HG02840 (cell line): ENCODE results near the gene IFT81.

Experiments
- ATAC-seq: cut with Tn5 transposase; IDR thresholded peaks from one replicate; pipeline ENCODE4 v1.9.1; 2021; ENCODE audit warnings: mild to moderate bottlenecking, moderate library complexity, moderate number of reproducible peaks; ENCODE audit not compliant: unreplicated experiment, low FRiP score

IFT81 gene

DNA sequence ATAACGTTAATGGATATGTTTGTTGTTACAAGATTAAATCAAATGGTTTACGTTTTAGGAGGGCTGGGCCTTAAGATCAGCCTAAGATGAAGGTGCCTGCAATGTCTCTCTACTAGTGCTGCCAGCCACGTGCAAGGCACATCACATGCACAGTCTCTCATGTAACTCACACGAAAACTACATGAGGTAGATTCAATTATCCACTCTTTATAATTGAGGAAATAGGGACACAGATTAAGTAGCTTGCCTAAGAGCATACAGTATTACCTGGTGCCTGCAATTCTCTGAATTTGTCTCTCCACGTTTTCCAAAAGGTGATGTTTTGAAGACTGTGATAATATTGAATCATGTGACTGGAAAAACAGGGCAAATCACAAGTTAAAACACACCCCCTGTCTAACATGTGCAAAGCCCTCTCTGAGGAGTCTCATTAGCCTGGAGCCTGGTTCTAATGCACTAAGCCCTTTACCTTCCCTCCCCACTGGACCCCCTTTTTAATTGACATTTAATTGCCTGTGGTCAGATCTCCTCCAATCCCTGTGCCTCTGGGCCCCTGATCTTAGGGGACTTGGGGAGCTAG is 142.3 kb downstream of the IFT81 start:
- no peak for ATAC-seq

DNA sequence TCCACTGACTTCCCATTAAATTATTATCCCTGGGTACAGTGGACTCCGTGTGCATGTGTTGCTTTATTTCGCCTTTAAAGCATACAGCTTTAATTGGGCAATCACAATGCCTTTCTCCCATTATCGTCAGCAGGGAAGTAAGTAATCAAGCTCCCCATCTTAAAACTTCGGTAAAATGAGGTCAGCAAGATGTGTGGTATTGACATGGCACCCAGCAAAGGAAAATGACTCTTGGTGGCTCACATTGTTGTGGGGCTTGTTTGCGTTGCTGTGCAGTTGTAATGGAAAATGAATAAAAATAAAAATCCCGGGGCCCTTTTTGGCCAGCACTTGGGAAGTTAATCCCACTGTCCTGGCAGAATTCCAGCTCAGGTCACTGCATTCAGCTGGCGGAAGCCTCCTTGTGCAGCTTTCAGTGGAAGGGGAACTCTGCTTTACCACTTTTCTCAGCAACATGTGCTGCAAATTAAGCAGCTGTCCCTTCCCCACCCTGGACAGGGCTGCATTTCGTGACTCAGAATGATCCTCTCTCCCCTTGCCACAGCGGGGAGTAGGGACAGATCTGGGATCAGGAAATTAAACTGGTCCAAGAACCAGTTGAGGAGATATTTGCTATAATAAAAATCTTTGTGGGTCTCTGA is 142.9 kb downstream of the IFT81 start:
- ATAC-seq, result no peak
